GM19351 (cell line): ENCODE results near the gene TIGD2.

ENCODE experiments used
- ATAC-seq: cut with Tn5 transposase; IDR thresholded peaks from one replicate; pipeline ENCODE4 v1.9.1; 2021; ENCODE audit warnings: mild to moderate bottlenecking, moderate library complexity; ENCODE audit not compliant: unreplicated experiment

TIGD2 gene

GRCh38 chr4:89161841-89162240 is 50.5 kb downstream of the TIGD2 start:
- ATAC-seq, result no peak

GRCh38 chr4:89162496-89162895 is 51.2 kb downstream of the TIGD2 start:
- no peak for ATAC-seq

- no peak for ATAC-seq
Measured at GRCh38 chr4:89162987-89163386, 51.7 kb downstream of the TIGD2 start.

GRCh38 chr4:89164400-89164799 is 53.1 kb downstream of the TIGD2 start:
- ATAC-seq, result no peak
